HuH-7 (cell line): ENCODE results near the gene SLC10A3.

Experiments
- DNase-seq: peaks from one replicate; pipeline ENCODE4 v3.0.0; 2011; ENCODE audit warnings: low spot score

SLC10A3 gene

GRCh38 chrX:154483325-154483724, 7.1 kb downstream of the SLC10A3 start:
- no peak for DNase-seq

- no peak for DNase-seq
These were observed 7.6 kb downstream of the SLC10A3 start for GRCh38 chrX:154482786-154483185.

- DNase-seq: no peak
These were observed 8.4 kb downstream of the SLC10A3 start for GRCh38 chrX:154481911-154482601.

GRCh38 chrX:154481195-154481594, 9.2 kb downstream of the SLC10A3 start:
- DNase-seq: no peak

GRCh38 chrX:154478728-154479622, 11.5 kb downstream of the SLC10A3 start, which contains the start of gene LAGE3:
TSS of gene LAGE3 (minus strand) at chrX:154479281. CDS start at chrX:154478915, 366 bp downstream.
- DNase-seq: peak; percentile 85

GRCh38 chrX:154477891-154478477, 12.4 kb downstream of the SLC10A3 start:
- no peak for DNase-seq

GRCh38 chrX:154476821-154477220, 13.6 kb downstream of the SLC10A3 start:
- no peak for DNase-seq

- DNase-seq: no peak
These were observed 16.7 kb downstream of the SLC10A3 start for GRCh38 chrX:154473683-154474082.

- DNase-seq: no peak
These were observed 17.5 kb downstream of the SLC10A3 start for GRCh38 chrX:154472685-154473632.

GRCh38 chrX:154471839-154472684, 18.4 kb downstream of the SLC10A3 start:
- peak; percentile 57 for DNase-seq

- DNase-seq: no peak
These were observed 19.4 kb downstream of the SLC10A3 start for GRCh38 chrX:154470914-154471568.

- no peak for DNase-seq
These were observed 20.0 kb downstream of the SLC10A3 start for GRCh38 chrX:154470434-154470833.

- DNase-seq: no peak
These were observed 20.5 kb downstream of the SLC10A3 start for GRCh38 chrX:154469880-154470279.

- DNase-seq: no peak
These were observed 21.3 kb downstream of the SLC10A3 start for GRCh38 chrX:154469114-154469513.

GRCh38 chrX:154468217-154468616, 22.2 kb downstream of the SLC10A3 start:
- DNase-seq: no peak

- DNase-seq: no peak
These were observed 22.9 kb downstream of the SLC10A3 start for GRCh38 chrX:154467556-154467955.

GRCh38 chrX:154466907-154467306, 23.5 kb downstream of the SLC10A3 start:
- no peak for DNase-seq

GRCh38 chrX:154466036-154466435, 24.4 kb downstream of the SLC10A3 start:
- no peak for DNase-seq

- DNase-seq: no peak
These were observed 24.8 kb downstream of the SLC10A3 start for GRCh38 chrX:154465601-154466000.

- DNase-seq: no peak
These were observed 25.5 kb downstream of the SLC10A3 start for GRCh38 chrX:154464806-154465365.
